OCI-LY1 (cell line): ENCODE results near the gene ST3GAL3.

Source experiments
- EZH2 ChIP-seq: fragments of 200-600 bp; sonication (generic), shearing (Covaris generic); IDR thresholded peaks from 2 replicates; pipeline ENCODE4 v1.8.0; 2017; ENCODE audit warnings: borderline replicate concordance, mixed run types, mild to moderate bottlenecking, antibody characterized with exemption, low read length, moderate library complexity, mixed read lengths
- TF ChIP-seq, protein P1 (sequence below): fragments of 200-600 bp; sonication (generic), shearing (Covaris generic); IDR thresholded peaks from 2 replicates; pipeline ENCODE4 v1.5.1; 2017; ENCODE audit warnings: mild to moderate bottlenecking, antibody characterized with exemption, low read length, moderate library complexity, mixed read lengths

DNA sequence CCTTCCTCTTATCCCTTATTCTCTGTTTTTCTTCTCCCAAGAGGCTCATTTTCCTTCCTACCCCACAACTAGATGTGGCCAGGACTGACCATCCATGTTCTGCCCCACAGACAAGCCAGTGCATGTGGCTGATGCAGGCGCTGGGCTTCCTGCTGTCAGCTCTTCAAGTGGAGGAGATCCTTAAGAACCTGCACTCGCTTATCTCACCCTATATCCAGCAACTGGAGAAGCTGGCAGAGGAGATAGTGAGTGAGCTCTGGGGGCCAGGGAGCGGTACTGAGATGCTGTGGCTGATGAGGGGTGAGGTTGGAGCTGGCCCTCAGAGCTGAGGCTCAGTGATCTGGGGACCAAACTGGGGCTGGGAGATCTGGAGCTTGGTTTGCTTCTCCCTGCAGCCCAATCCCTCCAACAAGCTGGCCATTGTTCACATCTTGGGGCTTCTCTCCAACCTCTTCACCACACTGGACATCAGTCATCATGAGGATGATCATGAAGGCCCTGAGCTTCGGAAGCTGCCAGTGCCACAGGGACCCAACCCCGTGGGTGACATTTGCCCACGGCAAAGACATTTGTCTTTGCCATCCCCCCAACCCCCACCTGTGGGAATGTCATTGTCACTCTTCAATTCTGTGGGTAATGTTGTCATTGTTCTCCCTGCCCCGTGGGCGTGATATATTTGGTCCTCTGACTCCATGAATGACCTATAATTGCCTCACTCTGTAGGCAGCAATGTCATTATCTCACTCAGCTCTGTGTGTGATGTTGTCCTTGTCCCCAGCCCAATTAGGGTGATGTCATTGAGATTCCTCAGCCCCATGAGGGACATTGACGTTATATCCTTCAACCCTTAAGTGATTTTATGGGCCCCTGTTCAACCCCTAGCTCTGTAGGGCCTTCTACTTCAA, 251.3 kb downstream of the ST3GAL3 start:
- TF ChIP-seq, protein P1, sequence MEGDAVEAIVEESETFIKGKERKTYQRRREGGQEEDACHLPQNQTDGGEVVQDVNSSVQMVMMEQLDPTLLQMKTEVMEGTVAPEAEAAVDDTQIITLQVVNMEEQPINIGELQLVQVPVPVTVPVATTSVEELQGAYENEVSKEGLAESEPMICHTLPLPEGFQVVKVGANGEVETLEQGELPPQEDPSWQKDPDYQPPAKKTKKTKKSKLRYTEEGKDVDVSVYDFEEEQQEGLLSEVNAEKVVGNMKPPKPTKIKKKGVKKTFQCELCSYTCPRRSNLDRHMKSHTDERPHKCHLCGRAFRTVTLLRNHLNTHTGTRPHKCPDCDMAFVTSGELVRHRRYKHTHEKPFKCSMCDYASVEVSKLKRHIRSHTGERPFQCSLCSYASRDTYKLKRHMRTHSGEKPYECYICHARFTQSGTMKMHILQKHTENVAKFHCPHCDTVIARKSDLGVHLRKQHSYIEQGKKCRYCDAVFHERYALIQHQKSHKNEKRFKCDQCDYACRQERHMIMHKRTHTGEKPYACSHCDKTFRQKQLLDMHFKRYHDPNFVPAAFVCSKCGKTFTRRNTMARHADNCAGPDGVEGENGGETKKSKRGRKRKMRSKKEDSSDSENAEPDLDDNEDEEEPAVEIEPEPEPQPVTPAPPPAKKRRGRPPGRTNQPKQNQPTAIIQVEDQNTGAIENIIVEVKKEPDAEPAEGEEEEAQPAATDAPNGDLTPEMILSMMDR, result no peak
- no peak for TF ChIP-seq EZH2
